ENCODE data around the gene CCDC89.

The CCDC89 gene

DNA sequence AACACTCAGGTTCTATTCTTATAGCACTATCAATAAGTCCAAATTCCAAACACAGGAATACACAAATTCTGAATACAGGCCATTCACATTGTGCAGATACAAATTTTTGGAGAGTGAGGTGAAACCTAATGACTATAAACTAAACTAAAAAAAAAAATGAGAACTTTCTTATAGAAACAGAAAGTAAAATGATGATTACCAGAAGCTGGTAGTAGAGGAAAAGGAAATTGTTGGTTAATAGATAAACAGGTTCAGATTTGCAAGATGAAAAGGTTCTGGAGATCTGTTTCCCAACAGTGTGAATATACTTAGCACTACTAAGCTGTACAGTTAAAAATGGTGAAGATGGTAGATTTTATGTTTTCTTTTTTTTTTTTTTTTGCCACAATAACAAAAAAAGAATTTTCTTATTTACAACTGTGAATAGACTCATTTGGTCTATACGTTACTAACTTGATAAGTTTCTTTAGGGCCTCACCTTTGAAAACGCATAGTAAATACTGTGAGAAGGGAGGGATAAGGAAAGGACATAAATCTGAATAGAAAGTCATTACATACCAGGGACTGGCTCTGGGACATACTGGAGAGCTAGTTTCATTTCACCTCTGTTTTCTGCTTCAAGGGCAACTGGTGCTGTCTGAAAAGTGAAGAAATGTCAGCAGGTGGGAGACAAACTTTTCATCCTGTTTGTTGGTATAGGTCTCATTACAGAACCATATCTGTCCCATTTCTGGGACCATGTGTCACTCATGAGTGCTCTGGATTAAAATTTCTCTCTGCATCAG lies 14.2 kb upstream of the CCDC89 start:
- Histone ChIP-seq H3K4me1 (peaks cover 0 to 5% (median 0%) of the 10 kb centered on the region in 4 donors), H3K9me3 (no peaks in the 10 kb centered on the region), H3K36me3 (peaks cover 0 to 34% (median 14%) of the 10 kb centered on the region in 3 donors), H3K4me3 (no peak overlapping the region), H3K27me3 (no peaks in the 10 kb centered on the region), H3K27ac (no peak overlapping the region)
- no peak for DNase-seq
- TF ChIP-seq, protein P1, sequence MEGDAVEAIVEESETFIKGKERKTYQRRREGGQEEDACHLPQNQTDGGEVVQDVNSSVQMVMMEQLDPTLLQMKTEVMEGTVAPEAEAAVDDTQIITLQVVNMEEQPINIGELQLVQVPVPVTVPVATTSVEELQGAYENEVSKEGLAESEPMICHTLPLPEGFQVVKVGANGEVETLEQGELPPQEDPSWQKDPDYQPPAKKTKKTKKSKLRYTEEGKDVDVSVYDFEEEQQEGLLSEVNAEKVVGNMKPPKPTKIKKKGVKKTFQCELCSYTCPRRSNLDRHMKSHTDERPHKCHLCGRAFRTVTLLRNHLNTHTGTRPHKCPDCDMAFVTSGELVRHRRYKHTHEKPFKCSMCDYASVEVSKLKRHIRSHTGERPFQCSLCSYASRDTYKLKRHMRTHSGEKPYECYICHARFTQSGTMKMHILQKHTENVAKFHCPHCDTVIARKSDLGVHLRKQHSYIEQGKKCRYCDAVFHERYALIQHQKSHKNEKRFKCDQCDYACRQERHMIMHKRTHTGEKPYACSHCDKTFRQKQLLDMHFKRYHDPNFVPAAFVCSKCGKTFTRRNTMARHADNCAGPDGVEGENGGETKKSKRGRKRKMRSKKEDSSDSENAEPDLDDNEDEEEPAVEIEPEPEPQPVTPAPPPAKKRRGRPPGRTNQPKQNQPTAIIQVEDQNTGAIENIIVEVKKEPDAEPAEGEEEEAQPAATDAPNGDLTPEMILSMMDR (IDR thresholded peaks at IDR 0.05), result no peak
- intact Hi-C loops (cut with DNase I; ENCODE audit: low total_unique reads), result no loop called here

DNA sequence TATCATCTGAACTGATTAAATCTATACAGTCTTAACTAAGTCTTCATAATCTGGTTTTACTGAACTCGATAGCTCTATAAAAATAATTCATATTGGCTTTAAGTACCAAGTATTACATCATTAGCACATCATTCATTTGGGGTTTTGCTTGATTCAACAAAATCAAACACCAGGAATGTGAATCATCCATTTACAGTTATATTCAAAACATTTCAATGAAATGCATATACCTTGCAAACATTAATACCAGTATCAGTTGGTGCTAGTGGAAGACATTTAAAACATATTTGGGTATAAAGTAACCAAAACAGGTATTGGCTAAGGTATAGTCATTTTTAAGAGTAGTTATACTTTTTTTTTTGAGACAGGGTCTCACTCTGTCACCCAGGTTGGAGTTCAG lies 12.2 kb upstream of the CCDC89 start:
- intact Hi-C loops (cut with DNase I; ENCODE audit: low total_unique reads), result no loop called here
- Histone ChIP-seq H3K27me3 (no peaks in the 10 kb centered on the region), H3K36me3 (peaks cover 0 to 37% (median 16%) of the 10 kb centered on the region in 3 donors), H3K9me3 (no peaks in the 10 kb centered on the region), H3K27ac (no peak overlapping the region), H3K4me3 (no peak overlapping the region), H3K4me1 (peaks cover 0 to 8% (median 1%) of the 10 kb centered on the region in 4 donors)
- TF ChIP-seq, protein P1 (IDR thresholded peaks at IDR 0.05), result no peak
- no peak for DNase-seq

DNA sequence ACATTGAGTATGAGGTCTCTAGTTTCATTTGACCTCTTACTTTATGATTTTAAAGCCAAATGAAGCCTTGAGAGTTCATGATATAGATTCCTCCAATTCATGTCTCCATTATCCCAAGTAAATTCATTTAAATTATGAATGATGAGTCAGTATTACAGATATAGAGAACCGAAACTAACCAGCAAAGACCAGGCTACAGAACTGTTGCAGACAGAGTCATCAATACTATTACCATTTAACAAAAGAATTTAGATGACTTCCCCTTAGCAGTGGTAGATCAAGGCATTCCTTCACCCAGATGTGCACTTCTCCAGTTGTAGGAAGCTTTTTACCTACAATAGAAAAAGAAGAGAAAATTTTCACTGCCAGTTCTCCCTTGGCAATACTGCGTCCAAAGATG lies 11.8 kb upstream of the CCDC89 start:
- TF ChIP-seq, protein P1 (IDR thresholded peaks at IDR 0.05), result no peak
- DNase-seq, result no peak
- H3K9me3 ChIP-seq, result no peaks in the 10 kb centered on the region
- peaks cover 0 to 41% (median 16%) of the 10 kb centered on the region in 3 donors for H3K36me3 ChIP-seq
- H3K4me1 ChIP-seq, result peaks cover 0 to 8% (median 1%) of the 10 kb centered on the region in 4 donors
- intact Hi-C loops (cut with DNase I; ENCODE audit: low total_unique reads), result no loop called here
- H3K4me3 ChIP-seq, result no peak overlapping the region
- no peak overlapping the region for H3K27ac ChIP-seq
- no peaks in the 10 kb centered on the region for H3K27me3 ChIP-seq

DNA sequence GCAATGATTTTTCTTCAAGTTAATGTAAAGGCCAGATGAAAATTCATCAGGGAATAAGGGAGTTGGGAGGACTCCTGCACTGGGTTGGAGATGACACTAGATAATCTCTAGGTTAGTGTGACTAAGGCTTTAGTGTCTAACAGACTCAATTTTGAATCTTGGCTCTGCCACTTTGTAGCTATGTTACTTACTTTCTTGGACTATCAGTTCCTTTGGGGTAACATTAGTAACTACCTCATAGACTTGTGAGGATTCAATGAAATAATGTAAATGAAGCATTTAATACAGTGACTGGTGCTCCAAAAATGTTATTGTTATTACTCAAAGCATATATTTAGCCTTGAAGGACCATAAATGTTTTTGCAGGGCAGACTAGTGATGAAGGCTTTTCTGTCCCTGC lies 9.6 kb upstream of the CCDC89 start:
- H3K27me3 ChIP-seq, result no peaks in the 10 kb centered on the region
- intact Hi-C loops (cut with DNase I; ENCODE audit: low total_unique reads), result no loop called here
- peaks cover 0 to 38% (median 16%) of the 10 kb centered on the region in 3 donors for H3K36me3 ChIP-seq
- H3K4me3 ChIP-seq, result no peak overlapping the region
- peaks cover 0 to 8% (median 1%) of the 10 kb centered on the region in 4 donors for H3K4me1 ChIP-seq
- no peak for DNase-seq
- H3K9me3 ChIP-seq, result no peaks in the 10 kb centered on the region
- H3K27ac ChIP-seq, result peak overlapping the region in 1 of 2 donors; percentile 18
- TF ChIP-seq, protein P1 (IDR thresholded peaks at IDR 0.05), result no peak

DNA sequence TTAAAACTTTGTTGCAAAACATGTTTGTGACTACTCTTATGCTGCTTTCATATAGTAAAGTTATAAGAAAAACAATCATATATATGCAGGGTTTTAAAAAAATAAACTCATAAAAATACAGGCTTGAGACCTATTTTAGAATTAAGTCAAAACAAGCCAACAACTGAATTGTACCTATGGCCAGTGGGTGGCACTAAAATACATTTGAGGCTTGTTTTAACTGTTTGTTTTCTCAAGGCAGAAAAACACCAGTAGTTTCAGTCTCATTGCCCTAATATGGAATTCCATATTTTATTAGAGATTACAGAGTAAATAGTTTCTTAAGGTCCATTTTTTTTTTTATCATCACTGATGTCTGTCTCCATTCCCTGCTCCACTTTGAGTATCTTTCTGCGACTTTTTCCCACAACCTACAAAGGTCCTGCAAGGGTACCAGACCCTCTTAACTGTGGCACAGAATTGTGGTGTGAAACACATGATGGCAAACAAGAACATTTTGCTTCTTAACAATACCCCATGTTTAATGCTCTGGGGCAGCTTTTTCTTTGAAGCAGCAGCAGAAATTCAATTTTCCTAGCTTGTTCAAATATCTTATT lies 8.5 kb upstream of the CCDC89 start:
- intact Hi-C loops (cut with DNase I; ENCODE audit: low total_unique reads), result loop anchor here (5.0 kb wide), 1 partner anchor 118 kb away; the partner anchor contains the start of gene SYTL2
- TF ChIP-seq, protein P1 (IDR thresholded peaks at IDR 0.05), result peak; percentile 45 to 57
- H3K36me3 ChIP-seq, result peaks cover 0 to 40% (median 16%) of the 10 kb centered on the region in 3 donors
- H3K4me3 ChIP-seq, result no peak overlapping the region
- no peaks in the 10 kb centered on the region for H3K9me3 ChIP-seq
- H3K27me3 ChIP-seq, result no peaks in the 10 kb centered on the region
- H3K4me1 ChIP-seq, result peaks cover 0 to 8% (median 1%) of the 10 kb centered on the region in 4 donors
- peak overlapping the region in 1 of 2 donors; percentile 29 for H3K27ac ChIP-seq
- DNase-seq, result no peak

Data from tibial artery (tissue), 4 donors.